PC-3 (cell line): ENCODE measurements around the gene CCIN. TPM values are rescaled to one million over a fixed set of nuclear protein-coding genes. Genes with fewer than 3 reads are reported as not detected.

ENCODE experiments used
- ATAC-seq: fragments of 200-7000 bp; cut with Tn5 transposase; 2 replicates; pipeline ENCODE4 v1.9.1; 2020; ENCODE audit warnings: mild to moderate bottlenecking, moderate library complexity
- BruUV-seq: library from RNA; stranded (reverse); fragments of 400-500 nt; replicated peaks from 2 replicates; lab custom pipeline; 2021; lab: Mats Ljungman, UMichigan
- CTCF ChIA-PET: fragments of 300-600 bp; sonication (Branson Sonifier 250); formaldehyde crosslinking; loops from one replicate; lab custom pipeline; 2022; ENCODE audit warnings: antibody characterized with exemption; lab: Charles Lee
- POLR2A ChIA-PET: fragments of 300-600 bp; sonication (Branson Sonifier 250); formaldehyde crosslinking; loops from one replicate; lab custom pipeline; 2022; ENCODE audit warnings: antibody characterized with exemption; ENCODE audit not compliant: unreplicated experiment; lab: Charles Lee
- DNase-seq: peaks from one replicate; pipeline ENCODE4 v3.0.0-alpha.2; 2015
- H2AFZ ChIP-seq: fragments of 300-600 bp; sonication (generic); 2 replicates; pipeline ENCODE4 v1.6.0; 2016; ENCODE audit warnings: antibody characterized with exemption, low read length
- H3F3A ChIP-seq: fragments of 300-600 bp; sonication (generic); one replicate; pipeline ENCODE4 v1.6.0; 2017; ENCODE audit warnings: antibody characterized with exemption, low read length, control low read depth, mild to moderate bottlenecking; ENCODE audit not compliant: unreplicated experiment
- H3K27ac ChIP-seq: fragments of 300-600 bp; sonication (generic); 2 replicates; pipeline ENCODE4 v1.5.1; 2016; ENCODE audit warnings: mild to moderate bottlenecking, low read length
- H3K27me3 ChIP-seq: fragments of 300-600 bp; sonication (generic); 2 replicates; pipeline ENCODE4 v1.6.1; 2016; ENCODE audit warnings: low read length, mixed read lengths
- H3K36me3 ChIP-seq: fragments of 300-600 bp; sonication (generic); 2 replicates; pipeline ENCODE4 v1.6.1; 2016; ENCODE audit warnings: low read depth, mixed run types, low read length, mixed read lengths
- H3K4me1 ChIP-seq: fragments of 300-600 bp; sonication (generic); 2 replicates; pipeline ENCODE4 v1.5.1; 2016; ENCODE audit warnings: low read length; ENCODE audit not compliant: insufficient read depth
- H3K4me2 ChIP-seq: fragments of 300-600 bp; sonication (generic); 2 replicates; pipeline ENCODE4 v1.6.0; 2016; ENCODE audit warnings: low read length
- H3K4me3 ChIP-seq: fragments of 300-600 bp; sonication (generic); 2 replicates; pipeline ENCODE4 v1.5.1; 2016; ENCODE audit warnings: mild to moderate bottlenecking, low read length, mixed read lengths
- H3K79me2 ChIP-seq: fragments of 300-600 bp; sonication (generic); 2 replicates; pipeline ENCODE4 v1.6.1; 2017; ENCODE audit warnings: low read length, mixed read lengths
- H3K9ac ChIP-seq: fragments of 300-600 bp; sonication (generic); 2 replicates; pipeline ENCODE4 v1.6.0; 2016; ENCODE audit warnings: mild to moderate bottlenecking, low read length
- H3K9me2 ChIP-seq: fragments of 300-600 bp; sonication (generic); replicated peaks from 2 replicates; pipeline ENCODE4 v1.6.1; 2016; ENCODE audit warnings: mixed run types, low read length, mixed read lengths
- H3K9me3 ChIP-seq: fragments of 300-600 bp; sonication (generic); 2 replicates; pipeline ENCODE4 v1.6.1; 2016; ENCODE audit warnings: low read length, mixed read lengths
- H4K20me1 ChIP-seq: fragments of 300-600 bp; sonication (generic); 2 replicates; pipeline ENCODE4 v1.6.1; 2016; ENCODE audit warnings: low read length, mixed read lengths
- CTCF ChIP-seq: fragments of 300-600 bp; sonication (generic); conservative IDR thresholded peaks from 2 replicates; pipeline ENCODE4 v1.5.1; 2017; ENCODE audit warnings: antibody characterized with exemption, low read depth, mild to moderate bottlenecking, low read length
- EZH2 ChIP-seq: fragments of 300-600 bp; sonication (generic); IDR thresholded peaks from one replicate; pipeline ENCODE4 v1.6.1; 2017; ENCODE audit warnings: antibody characterized with exemption, mild to moderate bottlenecking, low read length; ENCODE audit not compliant: unreplicated experiment
- EZH2phosphoT487 ChIP-seq: fragments of 300-600 bp; sonication (generic); IDR thresholded peaks from 2 replicates; pipeline ENCODE4 v1.6.1; 2018; ENCODE audit warnings: mild to moderate bottlenecking, antibody characterized with exemption, low read length, borderline replicate concordance
- intact Hi-C: fragments of 100-400 bp; cut with micrococcal nuclease; formaldehyde crosslinking; loops from 2 replicates; pipeline ENCODE4 v1.9.0; 2023
- total RNA-seq: library from RNA; depleted of rRNA; stranded (reverse); fragments of >200 nt; gene quantifications from 2 replicates; pipeline ENCODE4 v1.2.3, GENCODE V29; 2014

The CCIN gene
- total RNA-seq, 1 experiment from 2014 or later: 0.22 TPM

- no peaks in the 10 kb centered on the region for H4K20me1 ChIP-seq
- no peaks in the 10 kb centered on the region for H3K36me3 ChIP-seq
- POLR2A ChIA-PET: no interaction called here
- H3K4me3 ChIP-seq: no peak overlapping the region
- no peaks in the 10 kb centered on the region for H3K79me2 ChIP-seq
- no TSS peak for BruUV-seq
- H3K9ac ChIP-seq: no peak overlapping the region
- no peaks in the 10 kb centered on the region for H3K9me2 ChIP-seq
- DNase-seq: no peak
- H3K4me1 ChIP-seq: peaks cover 27% of the 10 kb centered on the region
- H3K27me3 ChIP-seq: no peaks in the 10 kb centered on the region
- H3F3A ChIP-seq: no peaks in the 10 kb centered on the region
- no peaks in the 10 kb centered on the region for H3K9me3 ChIP-seq
- no peak for ATAC-seq
- no peak overlapping the region for H3K4me2 ChIP-seq
- intact Hi-C loops: no loop called here
- H2AFZ ChIP-seq: no peak overlapping the region
- CTCF ChIA-PET: no interaction called here
- TF ChIP-seq CTCF: no peak
- TF ChIP-seq EZH2: no peak
- TF ChIP-seq EZH2phosphoT487: no peak
- no peak overlapping the region for H3K27ac ChIP-seq
These were observed 24.6 kb upstream of the CCIN start for GRCh38 chr9:36144309-36145232.

GRCh38 chr9:36145970-36146369, 23.2 kb upstream of the CCIN start:
- no peak overlapping the region for H3K4me2 ChIP-seq
- BruUV-seq: no TSS peak
- no peaks in the 10 kb centered on the region for H3K27me3 ChIP-seq
- H3K9ac ChIP-seq: no peak overlapping the region
- H2AFZ ChIP-seq: no peak overlapping the region
- peaks cover 20% of the 10 kb centered on the region for H3K4me1 ChIP-seq
- no peak overlapping the region for H3K4me3 ChIP-seq
- H3F3A ChIP-seq: no peaks in the 10 kb centered on the region
- no peak for ATAC-seq
- H3K9me3 ChIP-seq: no peaks in the 10 kb centered on the region
- no peaks in the 10 kb centered on the region for H3K36me3 ChIP-seq
- no peaks in the 10 kb centered on the region for H3K79me2 ChIP-seq
- intact Hi-C loops: no loop called here
- DNase-seq: no peak
- no peaks in the 10 kb centered on the region for H3K9me2 ChIP-seq
- H3K27ac ChIP-seq: no peak overlapping the region
- ChIA-PET CTCF (no interaction called here), POLR2A (no interaction called here)
- TF ChIP-seq CTCF (no peak), EZH2 (no peak), EZH2phosphoT487 (no peak)
- no peaks in the 10 kb centered on the region for H4K20me1 ChIP-seq

GRCh38 chr9:36146651-36147050, 22.5 kb upstream of the CCIN start:
- POLR2A ChIA-PET: no interaction called here
- CTCF ChIA-PET: no interaction called here

More at GRCh38 chr9:36146651-36147050, 22.5 kb upstream of the CCIN start:
- Histone ChIP-seq H3K9ac (no peak overlapping the region), H3K9me3 (no peaks in the 10 kb centered on the region), H3F3A (no peaks in the 10 kb centered on the region), H3K27me3 (no peaks in the 10 kb centered on the region), H3K79me2 (no peaks in the 10 kb centered on the region), H3K9me2 (no peaks in the 10 kb centered on the region), H3K4me3 (no peak overlapping the region), H3K4me1 (peaks cover 14% of the 10 kb centered on the region), H3K27ac (no peak overlapping the region), H3K36me3 (no peaks in the 10 kb centered on the region), H3K4me2 (no peak overlapping the region), H2AFZ (no peak overlapping the region), H4K20me1 (no peaks in the 10 kb centered on the region)
- DNase-seq (no peak), ATAC-seq (no peak)
- intact Hi-C loops: no loop called here
- no peak for TF ChIP-seq EZH2phosphoT487
- TF ChIP-seq CTCF: no peak
- TF ChIP-seq EZH2: no peak
- BruUV-seq: no TSS peak
